ENCODE results near the gene PTH. TPM values are rescaled to one million over a fixed set of nuclear protein-coding genes. Genes with fewer than 3 reads are reported as not detected.

The PTH gene
- total RNA-seq, 4 donors from 2014 or later, result not detected

GRCh38 chr11:13503393-13503792 lies 7.6 kb upstream of the PTH start:
- H3K9me3 ChIP-seq, result no peaks in the 10 kb centered on the region
- DNase-seq (no peak), ATAC-seq (no peak)
- no peak overlapping the region for H3K27ac ChIP-seq
- no peaks in the 10 kb centered on the region for H3K36me3 ChIP-seq
- intact Hi-C loops (cut with DNase I; ENCODE audit: low total_unique reads), result no loop called here
- H3K27me3 ChIP-seq, result peaks cover 0 to 3% (median 0%) of the 10 kb centered on the region in 3 donors
- TF ChIP-seq CTCF (IDR thresholded peaks at IDR 0.05 in 4 of 5, conservative IDR thresholded peaks at IDR 0.05 in 1 of 5) (no peak), POLR2A (IDR thresholded peaks at IDR 0.05) (no peak)
- in situ Hi-C loops (cut with MboI; ENCODE audit: low sequenced_read_pairs in 4 of 4), result no loop called here
- no peak overlapping the region for H3K4me3 ChIP-seq
- H3K4me1 ChIP-seq, result no peaks in the 10 kb centered on the region

DNA sequence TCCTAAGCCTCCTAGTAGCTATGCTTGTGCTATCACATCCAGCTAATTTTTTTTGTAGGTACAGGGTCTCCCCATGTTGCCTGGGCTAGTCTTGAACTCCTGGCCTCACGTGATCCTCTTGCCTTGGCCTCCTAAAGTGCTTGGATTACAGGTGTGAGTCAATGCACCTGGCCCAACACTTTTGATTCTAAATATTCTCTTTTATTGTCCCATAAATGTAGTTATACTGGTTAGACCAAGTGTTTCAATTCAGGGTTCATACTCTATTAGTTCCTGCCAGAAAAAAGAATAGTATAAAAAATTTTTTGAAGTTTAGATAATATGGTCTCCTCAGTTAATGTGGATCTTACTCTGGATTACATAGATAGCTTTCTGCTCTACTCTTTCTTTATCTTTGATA lies 6.7 kb upstream of the PTH start:
- no peak overlapping the region for H3K27ac ChIP-seq
- no peak for TF ChIP-seq POLR2A (IDR thresholded peaks at IDR 0.05)
- H3K9me3 ChIP-seq, result no peaks in the 10 kb centered on the region
- no peaks in the 10 kb centered on the region for H3K4me1 ChIP-seq
- DNase-seq (no peak), ATAC-seq (no peak)
- in situ Hi-C loops (cut with MboI; ENCODE audit: low sequenced_read_pairs in 4 of 4) (no loop called here), intact Hi-C loops (cut with DNase I; ENCODE audit: low total_unique reads) (no loop called here)
- no peak overlapping the region for H3K4me3 ChIP-seq
- H3K36me3 ChIP-seq, result no peaks in the 10 kb centered on the region
- peaks cover 0 to 3% (median 0%) of the 10 kb centered on the region in 3 donors for H3K27me3 ChIP-seq

DNA sequence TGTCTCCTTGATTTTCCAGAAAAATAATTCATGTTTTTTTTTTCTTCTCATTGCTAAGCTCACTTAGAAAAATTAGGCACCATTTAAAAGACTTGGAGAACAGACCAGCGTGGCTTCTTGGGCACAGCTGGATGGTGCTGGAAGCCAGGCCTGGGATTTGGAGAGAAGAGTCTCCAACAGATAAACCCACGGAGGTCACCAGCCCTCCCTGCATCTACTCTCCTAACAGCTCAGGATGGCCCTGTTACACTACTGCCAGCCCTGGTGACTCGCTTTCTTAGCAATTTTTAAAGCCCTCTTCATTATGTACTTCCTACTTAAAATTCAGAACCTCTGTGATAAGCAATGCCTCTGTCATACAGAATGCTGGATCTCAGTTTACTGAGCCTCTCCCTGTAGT lies 1.7 kb downstream of the PTH start:
- in situ Hi-C loops (cut with MboI; ENCODE audit: low sequenced_read_pairs in 4 of 4), result no loop called here
- no peak overlapping the region for H3K27ac ChIP-seq
- DNase-seq, result no peak
- no peaks in the 10 kb centered on the region for H3K36me3 ChIP-seq
- H3K4me3 ChIP-seq, result no peak overlapping the region
- intact Hi-C loops (cut with DNase I; ENCODE audit: low total_unique reads), result no loop called here
- no peaks in the 10 kb centered on the region for H3K9me3 ChIP-seq
- no peak for TF ChIP-seq CTCF (IDR thresholded peaks at IDR 0.05 in 4 of 5, conservative IDR thresholded peaks at IDR 0.05 in 1 of 5)
- no peaks in the 10 kb centered on the region for H3K4me1 ChIP-seq
- ATAC-seq, result no peak
- H3K27me3 ChIP-seq, result no peaks in the 10 kb centered on the region

DNA sequence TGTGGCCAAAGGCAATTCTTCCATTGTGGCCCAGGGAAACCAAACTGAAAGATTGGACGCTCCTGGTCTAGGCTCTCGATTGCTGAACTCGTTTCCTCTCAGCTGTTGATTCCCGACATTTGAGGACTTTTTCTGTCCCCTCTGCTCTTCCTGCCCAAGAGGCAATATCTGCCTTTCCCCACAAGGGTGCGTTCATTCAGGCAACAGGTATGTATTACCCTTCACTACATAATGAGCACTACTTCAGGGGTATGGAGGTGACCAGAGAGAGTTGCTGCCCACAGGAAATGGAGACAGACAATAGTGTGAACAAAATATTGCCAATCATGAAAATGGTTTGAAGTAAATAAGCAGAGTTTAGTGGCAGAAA lies 8.2 kb downstream of the PTH start:
- Histone ChIP-seq H3K27ac (no peak overlapping the region), H3K27me3 (no peaks in the 10 kb centered on the region), H3K4me1 (no peaks in the 10 kb centered on the region), H3K9me3 (no peaks in the 10 kb centered on the region), H3K4me3 (no peak overlapping the region), H3K36me3 (no peaks in the 10 kb centered on the region)
- TF ChIP-seq POLR2A (IDR thresholded peaks at IDR 0.05) (no peak), CTCF (IDR thresholded peaks at IDR 0.05 in 4 of 5, conservative IDR thresholded peaks at IDR 0.05 in 1 of 5) (no peak)
- in situ Hi-C loops (cut with MboI; ENCODE audit: low sequenced_read_pairs in 4 of 4) (no loop called here), intact Hi-C loops (cut with DNase I; ENCODE audit: low total_unique reads) (no loop called here)
- DNase-seq (no peak), ATAC-seq (no peak)

- H3K4me1 ChIP-seq, result no peaks in the 10 kb centered on the region
- H3K4me3 ChIP-seq, result no peak overlapping the region
- in situ Hi-C loops (cut with MboI; ENCODE audit: low sequenced_read_pairs in 4 of 4), result no loop called here
- no peak for DNase-seq
- no peak overlapping the region for H3K27ac ChIP-seq
- intact Hi-C loops (cut with DNase I; ENCODE audit: low total_unique reads), result no loop called here
- TF ChIP-seq POLR2A (IDR thresholded peaks at IDR 0.05) (no peak), CTCF (IDR thresholded peaks at IDR 0.05 in 4 of 5, conservative IDR thresholded peaks at IDR 0.05 in 1 of 5) (no peak)
- H3K9me3 ChIP-seq, result no peaks in the 10 kb centered on the region
- H3K27me3 ChIP-seq, result no peaks in the 10 kb centered on the region
- no peak for ATAC-seq
- H3K36me3 ChIP-seq, result no peaks in the 10 kb centered on the region
Measured at GRCh38 chr11:13486926-13487660, 8.7 kb downstream of the PTH start.
